GM12878 (cell line): ENCODE results near the gene RNF31. TPM values are rescaled to one million over a fixed set of nuclear protein-coding genes. Genes with fewer than 3 reads are reported as not detected.

ENCODE experiments used
- BRCA1 ChIP-seq: IDR thresholded peaks from 2 replicates; pipeline ENCODE4 v1.6.1; 2011; ENCODE audit warnings: low read depth, low read length, improper control_type of control experiment
- SMARCA5 ChIP-seq: fragments of 450-650 bp; IDR thresholded peaks from 2 replicates; pipeline ENCODE4 v1.6.1; 2017; ENCODE audit warnings: mild to moderate bottlenecking
- ZNF217 ChIP-seq: fragments of 450-650 bp; IDR thresholded peaks from 2 replicates; pipeline ENCODE4 v1.6.1; 2017; ENCODE audit warnings: antibody characterized with exemption, mild to moderate bottlenecking
- ZNF384 ChIP-seq: IDR thresholded peaks from 2 replicates; pipeline ENCODE4 v1.6.1; 2012; ENCODE audit warnings: low read depth, mild to moderate bottlenecking, low read length, improper control_type of control experiment, borderline replicate concordance
- polyA plus RNA-seq, 11 experiments: library from polyadenylated mRNA; depleted of rRNA in 4 of 11; unstranded in 6 of 11; stranded (reverse) in 5 of 11; fragments of >200 nt; fragmentation: Nextera tagmentation in 4 of 11; fragmentation: Illumina TruSeq in 1 of 11; extraction: Ambion mirVana in 4 of 11; extraction: Trizol in 1 of 11; gene quantifications; 1 replicate in 1 of 11; 2 replicates in 10 of 11; pipeline versions ENCODE4 v1.2.1 to v1.2.3, GENCODE V29; 2011 to 2016; ENCODE audit warnings: inconsistent platforms in 2 of 11, missing spikeins in 2 of 11, low read depth in 1 of 11
- total RNA-seq, 4 experiments: library from RNA; depleted of rRNA in 3 of 4; stranded (reverse); fragments of >200 nt in 3 of 4; fragmentation: Illumina TruSeq in 1 of 4; extraction: Trizol in 1 of 4; gene quantifications; 2 replicates each; pipeline versions ENCODE4 v1.2.1 to v1.2.3, GENCODE V29; 2013 to 2021
- TF ChIP-seq, protein P1 (sequence below): fragments of 450-650 bp; IDR thresholded peaks from 2 replicates; pipeline ENCODE4 v1.6.1; 2016; ENCODE audit warnings: mild to moderate bottlenecking, moderate library complexity, borderline replicate concordance
- TF ChIP-seq, protein P2 (sequence below): IDR thresholded peaks from 2 replicates; pipeline ENCODE4 v1.6.1; 2012; ENCODE audit warnings: low read depth, low read length, improper control_type of control experiment

Gene RNF31
- total and polyA plus RNA-seq, 10 of the 15 experiments (the other 5 are each of a cell fraction or from before 2014, with no cell fraction given): 8.5 to 92.7 (median 52.0) TPM

DNA sequence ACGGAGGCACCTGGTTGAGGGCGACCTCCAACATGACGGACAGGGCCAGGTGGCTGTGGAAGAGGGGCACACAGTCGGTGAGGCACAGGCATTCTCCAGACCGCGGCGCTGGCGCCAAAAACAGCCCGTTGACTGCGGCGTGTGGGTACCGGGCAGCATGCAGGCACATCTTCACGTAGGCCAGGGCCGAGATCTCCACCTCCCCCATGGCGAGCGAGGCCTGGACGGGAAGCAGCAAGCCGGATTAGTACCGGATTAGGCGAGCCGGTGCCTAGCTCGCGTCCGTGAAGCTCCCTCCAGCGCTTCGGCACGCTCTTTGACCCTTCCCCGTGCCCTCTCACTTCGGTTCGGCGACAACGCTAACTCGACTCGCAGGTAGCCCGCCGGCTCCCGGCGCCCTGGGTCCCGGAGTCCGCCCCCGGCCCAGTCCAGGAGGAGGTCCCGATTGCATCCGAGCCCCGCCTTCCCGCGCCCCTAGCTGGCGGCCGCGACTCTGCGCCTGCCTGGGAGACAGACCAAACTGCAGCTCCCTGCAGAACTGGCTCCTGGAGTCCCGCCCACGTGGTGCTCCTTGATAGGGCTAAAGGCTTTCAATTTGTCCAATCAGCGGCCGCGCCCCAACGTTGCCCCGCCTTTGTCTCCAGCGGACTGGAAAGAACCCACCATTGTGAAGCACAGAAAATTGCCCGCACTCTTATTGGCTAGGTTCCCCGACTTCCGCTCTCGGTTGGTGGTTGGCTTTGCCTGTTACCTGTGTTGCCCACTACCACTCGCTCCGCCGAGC, 6.0 kb upstream of the RNF31 start, which contains the start of gene EMC9 (continued):
- TF ChIP-seq, protein P1, sequence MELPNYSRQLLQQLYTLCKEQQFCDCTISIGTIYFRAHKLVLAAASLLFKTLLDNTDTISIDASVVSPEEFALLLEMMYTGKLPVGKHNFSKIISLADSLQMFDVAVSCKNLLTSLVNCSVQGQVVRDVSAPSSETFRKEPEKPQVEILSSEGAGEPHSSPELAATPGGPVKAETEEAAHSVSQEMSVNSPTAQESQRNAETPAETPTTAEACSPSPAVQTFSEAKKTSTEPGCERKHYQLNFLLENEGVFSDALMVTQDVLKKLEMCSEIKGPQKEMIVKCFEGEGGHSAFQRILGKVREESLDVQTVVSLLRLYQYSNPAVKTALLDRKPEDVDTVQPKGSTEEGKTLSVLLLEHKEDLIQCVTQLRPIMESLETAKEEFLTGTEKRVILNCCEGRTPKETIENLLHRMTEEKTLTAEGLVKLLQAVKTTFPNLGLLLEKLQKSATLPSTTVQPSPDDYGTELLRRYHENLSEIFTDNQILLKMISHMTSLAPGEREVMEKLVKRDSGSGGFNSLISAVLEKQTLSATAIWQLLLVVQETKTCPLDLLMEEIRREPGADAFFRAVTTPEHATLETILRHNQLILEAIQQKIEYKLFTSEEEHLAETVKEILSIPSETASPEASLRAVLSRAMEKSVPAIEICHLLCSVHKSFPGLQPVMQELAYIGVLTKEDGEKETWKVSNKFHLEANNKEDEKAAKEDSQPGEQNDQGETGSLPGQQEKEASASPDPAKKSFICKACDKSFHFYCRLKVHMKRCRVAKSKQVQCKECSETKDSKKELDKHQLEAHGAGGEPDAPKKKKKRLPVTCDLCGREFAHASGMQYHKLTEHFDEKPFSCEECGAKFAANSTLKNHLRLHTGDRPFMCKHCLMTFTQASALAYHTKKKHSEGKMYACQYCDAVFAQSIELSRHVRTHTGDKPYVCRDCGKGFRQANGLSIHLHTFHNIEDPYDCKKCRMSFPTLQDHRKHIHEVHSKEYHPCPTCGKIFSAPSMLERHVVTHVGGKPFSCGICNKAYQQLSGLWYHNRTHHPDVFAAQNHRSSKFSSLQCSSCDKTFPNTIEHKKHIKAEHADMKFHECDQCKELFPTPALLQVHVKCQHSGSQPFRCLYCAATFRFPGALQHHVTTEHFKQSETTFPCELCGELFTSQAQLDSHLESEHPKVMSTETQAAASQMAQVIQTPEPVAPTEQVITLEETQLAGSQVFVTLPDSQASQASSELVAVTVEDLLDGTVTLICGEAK: peak; percentile 79; the same call in 1 of the 2 replicates
- no peak for TF ChIP-seq ZNF217
- peak; percentile 84; the same call in 1 of the 2 replicates for TF ChIP-seq SMARCA5
- TF ChIP-seq BRCA1: no peak
- TF ChIP-seq, protein P2, sequence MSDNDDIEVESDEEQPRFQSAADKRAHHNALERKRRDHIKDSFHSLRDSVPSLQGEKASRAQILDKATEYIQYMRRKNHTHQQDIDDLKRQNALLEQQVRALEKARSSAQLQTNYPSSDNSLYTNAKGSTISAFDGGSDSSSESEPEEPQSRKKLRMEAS: peak; percentile 56; the same call in 1 of the 2 replicates
- no peak for TF ChIP-seq ZNF384
- TF ChIP-seq, all 136 proteins: peak for 61
